Measurements from ENCODE around the gene BOK. TPM values are rescaled to one million over a fixed set of nuclear protein-coding genes. Genes with fewer than 3 reads are reported as not detected.

BOK gene
- total and polyA plus RNA-seq, 2 of the 13 experiments (the other 11 are each of a cell fraction or from before 2014, with no cell fraction given), result 35.5 to 39.2 TPM

DNA sequence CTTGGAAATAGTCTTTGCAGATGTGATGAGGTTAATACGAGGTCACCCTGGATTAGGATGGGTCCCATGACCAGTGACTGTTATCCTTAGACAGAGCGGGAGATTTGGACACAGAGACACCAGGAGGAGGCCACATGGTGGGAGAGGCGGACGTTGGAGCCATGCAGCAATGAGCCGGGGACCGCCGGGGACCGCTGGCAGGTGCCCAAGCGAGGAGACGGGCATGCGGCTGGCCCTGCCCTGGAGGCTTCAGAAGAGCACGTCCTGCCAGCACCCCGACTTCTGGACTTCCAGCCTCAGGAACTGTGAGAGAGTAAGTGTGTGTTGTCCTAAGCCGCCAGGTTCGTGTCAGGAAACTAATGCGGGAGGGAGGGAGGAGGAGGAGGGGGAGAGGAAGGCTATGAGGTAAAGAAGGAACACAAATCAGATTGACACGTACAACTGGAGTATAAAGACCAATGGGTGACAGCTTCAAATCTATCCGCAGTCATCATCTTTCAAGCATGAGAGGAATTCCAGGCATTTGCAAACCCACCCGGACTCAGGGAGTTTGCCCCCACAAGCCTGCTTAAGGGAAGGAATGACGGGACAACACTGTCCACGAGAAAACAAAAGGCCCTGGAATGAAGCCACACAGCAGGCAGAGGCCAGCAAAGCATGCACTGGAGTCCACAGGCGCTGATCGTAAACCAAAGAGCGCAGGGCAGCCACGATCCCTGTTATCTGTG lies 11.6 kb upstream of the BOK start:
- peak; percentile 17 for ATAC-seq
- Histone ChIP-seq H3K9me3 (ENCODE audit: low read length) (no peaks in the 10 kb centered on the region), H3K4me2 (ENCODE audit: low read depth, low read length) (peak overlapping the region; percentile 83), H3K27me3 (ENCODE audit: control insufficient read depth in 1 of 2, insufficient read depth in 2 of 2, low read length in 2 of 2) (no peaks in the 10 kb centered on the region), H3K27ac (ENCODE audit: extremely low read length, insufficient read depth, low read length) (peak overlapping the region; percentile 58), H3K9ac (ENCODE audit: insufficient read depth, low read depth, low read length) (peak overlapping the region; percentile 10; the same call in 1 of the 2 replicates), H2AFZ (ENCODE audit: low read length) (no peak overlapping the region), H3K79me2 (ENCODE audit: insufficient read depth, low read length) (no peaks in the 10 kb centered on the region), H3K4me1 (ENCODE audit: insufficient read depth, low read length) (peaks cover 63% of the 10 kb centered on the region), H3K4me3 (replicated peaks in 1 of 3; ENCODE audit: insufficient read depth in 1 of 3, low read depth in 2 of 3, low read length in 3 of 3) (peak overlapping the region; percentile 1 to 58 (median 9); a peak in 3 of 6 replicates), H4K20me1 (ENCODE audit: insufficient read depth, low read length) (no peaks in the 10 kb centered on the region), H3K36me3 (replicated peaks in 1 of 2; ENCODE audit: control insufficient read depth in 1 of 2, insufficient read depth in 2 of 2, low read length in 2 of 2) (no peaks in the 10 kb centered on the region)
- peak; percentile 90 for DNase-seq (ENCODE audit: low spot score)
- in situ Hi-C loops (cut with HindIII; ENCODE audit: extremely low pct_ligation_motif_present, low pct_unique_long_range_greater_than_20kb), result no loop called here
- POLR2A ChIA-PET, result interaction anchor here (1.8 kb wide), 1 partner anchor 12 kb away, joined by 6 read pairs; the partner anchor contains the start of gene BOK
- peak; percentile 72 for FAIRE-seq
- CTCF ChIA-PET (ENCODE audit: low intra/inter-chr PET ratio, low total read pairs), result interaction anchor here (0.6 kb wide), 1 partner anchor 68 kb away, joined by 3 read pairs; no protein-coding TSS in a partner anchor
- 13% methylated on average over 25 of the region's 25 CpGs for whole genome bisulfite sequencing (ENCODE audit: low lambda C conversion rate)
- intact Hi-C loops (cut with micrococcal nuclease; ENCODE audit: unreplicated experiment), result loop anchor here (1.0 to 5.0 kb wide), 2 partner anchors 39 to 100 kb away; partner anchors contain the start of gene STK25
- BruUV-seq (replicated peaks), result TSS peak; percentile 65
- TF ChIP-seq, protein P1, sequence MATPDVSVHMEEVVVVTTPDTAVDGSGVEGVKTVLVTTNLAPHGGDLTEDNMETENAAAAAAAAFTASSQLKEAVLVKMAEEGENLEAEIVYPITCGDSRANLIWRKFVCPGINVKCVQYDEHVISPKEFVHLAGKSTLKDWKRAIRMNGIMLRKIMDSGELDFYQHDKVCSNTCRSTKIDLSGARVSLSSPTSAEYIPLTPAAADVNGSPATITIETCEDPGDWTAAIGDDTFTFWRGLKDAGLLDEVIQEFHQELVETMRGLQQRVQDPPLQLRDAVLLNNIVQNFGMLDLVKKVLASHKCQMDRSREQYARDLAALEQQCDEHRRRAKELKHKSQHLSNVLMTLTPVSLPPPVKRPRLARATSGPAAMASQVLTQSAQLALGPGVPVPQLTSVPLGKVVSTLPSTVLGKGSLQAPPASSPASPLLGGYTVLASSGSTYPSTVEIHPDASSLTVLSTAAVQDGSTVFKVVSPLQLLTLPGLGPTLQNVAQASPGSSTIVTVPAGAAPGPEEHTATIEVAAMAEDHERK (CRISPR knock-in tag; IDR thresholded peaks at IDR 0.05; ENCODE audit: low read depth), result no peak
- TF ChIP-seq, protein P2, sequence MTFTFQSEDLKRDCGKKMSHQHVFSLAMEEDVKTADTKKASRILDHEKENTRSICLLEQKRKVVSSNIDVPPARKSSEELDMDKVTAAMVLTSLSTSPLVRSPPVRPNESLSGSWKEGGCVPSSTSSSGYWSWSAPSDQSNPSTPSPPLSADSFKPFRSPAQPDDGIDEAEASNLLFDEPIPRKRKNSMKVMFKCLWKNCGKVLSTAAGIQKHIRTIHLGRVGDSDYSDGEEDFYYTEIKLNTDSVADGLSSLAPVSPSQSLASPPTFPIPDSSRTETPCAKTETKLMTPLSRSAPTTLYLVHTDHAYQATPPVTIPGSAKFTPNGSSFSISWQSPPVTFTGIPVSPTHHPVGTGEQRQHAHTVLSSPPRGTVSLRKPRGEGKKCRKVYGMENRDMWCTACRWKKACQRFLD (CRISPR knock-in tag; IDR thresholded peaks at IDR 0.05; ENCODE audit: borderline replicate concordance), result no peak
- TF ChIP-seq, protein P3, sequence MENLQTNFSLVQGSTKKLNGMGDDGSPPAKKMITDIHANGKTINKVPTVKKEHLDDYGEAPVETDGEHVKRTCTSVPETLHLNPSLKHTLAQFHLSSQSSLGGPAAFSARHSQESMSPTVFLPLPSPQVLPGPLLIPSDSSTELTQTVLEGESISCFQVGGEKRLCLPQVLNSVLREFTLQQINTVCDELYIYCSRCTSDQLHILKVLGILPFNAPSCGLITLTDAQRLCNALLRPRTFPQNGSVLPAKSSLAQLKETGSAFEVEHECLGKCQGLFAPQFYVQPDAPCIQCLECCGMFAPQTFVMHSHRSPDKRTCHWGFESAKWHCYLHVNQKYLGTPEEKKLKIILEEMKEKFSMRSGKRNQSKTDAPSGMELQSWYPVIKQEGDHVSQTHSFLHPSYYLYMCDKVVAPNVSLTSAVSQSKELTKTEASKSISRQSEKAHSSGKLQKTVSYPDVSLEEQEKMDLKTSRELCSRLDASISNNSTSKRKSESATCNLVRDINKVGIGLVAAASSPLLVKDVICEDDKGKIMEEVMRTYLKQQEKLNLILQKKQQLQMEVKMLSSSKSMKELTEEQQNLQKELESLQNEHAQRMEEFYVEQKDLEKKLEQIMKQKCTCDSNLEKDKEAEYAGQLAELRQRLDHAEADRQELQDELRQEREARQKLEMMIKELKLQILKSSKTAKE (CRISPR knock-in tag; IDR thresholded peaks at IDR 0.05; ENCODE audit: borderline replicate concordance), result 0 out of 2 replicates have a peak, but pooled peaks have one; percentile 14
- TF ChIP-seq, protein P4, sequence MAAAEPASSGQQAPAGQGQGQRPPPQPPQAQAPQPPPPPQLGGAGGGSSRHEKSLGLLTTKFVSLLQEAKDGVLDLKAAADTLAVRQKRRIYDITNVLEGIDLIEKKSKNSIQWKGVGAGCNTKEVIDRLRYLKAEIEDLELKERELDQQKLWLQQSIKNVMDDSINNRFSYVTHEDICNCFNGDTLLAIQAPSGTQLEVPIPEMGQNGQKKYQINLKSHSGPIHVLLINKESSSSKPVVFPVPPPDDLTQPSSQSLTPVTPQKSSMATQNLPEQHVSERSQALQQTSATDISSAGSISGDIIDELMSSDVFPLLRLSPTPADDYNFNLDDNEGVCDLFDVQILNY (CRISPR knock-in tag; conservative IDR thresholded peaks at IDR 0.05), result peak; percentile 84
- TF ChIP-seq ZBTB3 (CRISPR knock-in tag; IDR thresholded peaks at IDR 0.05; ENCODE audit: borderline replicate concordance, low read depth), result 0 out of 2 replicates have a peak, but pooled peaks have one; percentile 46
- no peak for TF ChIP-seq LCORL (IDR thresholded peaks at IDR 0.05)
- peak; percentile 89 for TF ChIP-seq LCORL (CRISPR knock-in tag; IDR thresholded peaks at IDR 0.05)
- no peak for TF ChIP-seq MED8 (CRISPR knock-in tag; IDR thresholded peaks at IDR 0.05; ENCODE audit: insufficient replicate concordance)
- peak; percentile 59; the same call in 1 of the 2 replicates for TF ChIP-seq ZNF598 (CRISPR knock-in tag; IDR thresholded peaks at IDR 0.05; ENCODE audit: borderline replicate concordance)
- TF ChIP-seq, protein P5, sequence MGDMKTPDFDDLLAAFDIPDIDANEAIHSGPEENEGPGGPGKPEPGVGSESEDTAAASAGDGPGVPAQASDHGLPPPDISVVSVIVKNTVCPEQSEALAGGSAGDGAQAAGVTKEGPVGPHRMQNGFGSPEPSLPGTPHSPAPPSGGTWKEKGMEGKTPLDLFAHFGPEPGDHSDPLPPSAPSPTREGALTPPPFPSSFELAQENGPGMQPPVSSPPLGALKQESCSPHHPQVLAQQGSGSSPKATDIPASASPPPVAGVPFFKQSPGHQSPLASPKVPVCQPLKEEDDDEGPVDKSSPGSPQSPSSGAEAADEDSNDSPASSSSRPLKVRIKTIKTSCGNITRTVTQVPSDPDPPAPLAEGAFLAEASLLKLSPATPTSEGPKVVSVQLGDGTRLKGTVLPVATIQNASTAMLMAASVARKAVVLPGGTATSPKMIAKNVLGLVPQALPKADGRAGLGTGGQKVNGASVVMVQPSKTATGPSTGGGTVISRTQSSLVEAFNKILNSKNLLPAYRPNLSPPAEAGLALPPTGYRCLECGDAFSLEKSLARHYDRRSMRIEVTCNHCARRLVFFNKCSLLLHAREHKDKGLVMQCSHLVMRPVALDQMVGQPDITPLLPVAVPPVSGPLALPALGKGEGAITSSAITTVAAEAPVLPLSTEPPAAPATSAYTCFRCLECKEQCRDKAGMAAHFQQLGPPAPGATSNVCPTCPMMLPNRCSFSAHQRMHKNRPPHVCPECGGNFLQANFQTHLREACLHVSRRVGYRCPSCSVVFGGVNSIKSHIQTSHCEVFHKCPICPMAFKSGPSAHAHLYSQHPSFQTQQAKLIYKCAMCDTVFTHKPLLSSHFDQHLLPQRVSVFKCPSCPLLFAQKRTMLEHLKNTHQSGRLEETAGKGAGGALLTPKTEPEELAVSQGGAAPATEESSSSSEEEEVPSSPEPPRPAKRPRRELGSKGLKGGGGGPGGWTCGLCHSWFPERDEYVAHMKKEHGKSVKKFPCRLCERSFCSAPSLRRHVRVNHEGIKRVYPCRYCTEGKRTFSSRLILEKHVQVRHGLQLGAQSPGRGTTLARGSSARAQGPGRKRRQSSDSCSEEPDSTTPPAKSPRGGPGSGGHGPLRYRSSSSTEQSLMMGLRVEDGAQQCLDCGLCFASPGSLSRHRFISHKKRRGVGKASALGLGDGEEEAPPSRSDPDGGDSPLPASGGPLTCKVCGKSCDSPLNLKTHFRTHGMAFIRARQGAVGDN (CRISPR knock-in tag; IDR thresholded peaks at IDR 0.05), result peak; percentile 98
- TF ChIP-seq TEAD2 (CRISPR knock-in tag; IDR thresholded peaks at IDR 0.05), result no peak
- TF ChIP-seq MZF1 (CRISPR knock-in tag; IDR thresholded peaks at IDR 0.05; ENCODE audit: borderline replicate concordance), result no peak
